C4-2B (cell line): ENCODE data around the gene TPK1.

ENCODE experiments used
- ZFX ChIP-seq: fragments of 450-650 bp; IDR thresholded peaks from 2 replicates; pipeline ENCODE4 v1.6.1; 2017
- TF ChIP-seq, protein P1 (sequence below): fragments of 450-650 bp; conservative IDR thresholded peaks from 2 replicates; pipeline ENCODE4 v1.5.1; 2017; ENCODE audit warnings: mild to moderate bottlenecking

DNA sequence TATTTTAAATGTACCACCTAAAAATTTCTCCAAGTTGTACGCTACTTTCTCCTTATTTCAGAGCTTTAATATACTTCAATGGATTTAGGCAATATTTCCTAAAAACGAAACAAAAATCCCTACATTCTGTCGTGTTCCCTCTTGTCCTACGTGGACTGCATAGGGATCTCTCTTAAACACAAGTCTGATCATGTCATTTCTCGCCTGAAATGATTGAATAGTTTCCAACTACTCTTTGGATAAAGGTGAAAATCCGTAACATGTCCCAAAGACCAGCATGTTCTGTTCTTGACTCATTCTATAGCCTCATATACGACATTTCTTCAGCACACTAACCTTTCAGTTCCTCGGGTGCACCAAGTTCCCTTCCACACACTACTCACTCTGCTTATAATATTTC lies 17.7 kb upstream of the TPK1 start:
- TF ChIP-seq, protein P1, sequence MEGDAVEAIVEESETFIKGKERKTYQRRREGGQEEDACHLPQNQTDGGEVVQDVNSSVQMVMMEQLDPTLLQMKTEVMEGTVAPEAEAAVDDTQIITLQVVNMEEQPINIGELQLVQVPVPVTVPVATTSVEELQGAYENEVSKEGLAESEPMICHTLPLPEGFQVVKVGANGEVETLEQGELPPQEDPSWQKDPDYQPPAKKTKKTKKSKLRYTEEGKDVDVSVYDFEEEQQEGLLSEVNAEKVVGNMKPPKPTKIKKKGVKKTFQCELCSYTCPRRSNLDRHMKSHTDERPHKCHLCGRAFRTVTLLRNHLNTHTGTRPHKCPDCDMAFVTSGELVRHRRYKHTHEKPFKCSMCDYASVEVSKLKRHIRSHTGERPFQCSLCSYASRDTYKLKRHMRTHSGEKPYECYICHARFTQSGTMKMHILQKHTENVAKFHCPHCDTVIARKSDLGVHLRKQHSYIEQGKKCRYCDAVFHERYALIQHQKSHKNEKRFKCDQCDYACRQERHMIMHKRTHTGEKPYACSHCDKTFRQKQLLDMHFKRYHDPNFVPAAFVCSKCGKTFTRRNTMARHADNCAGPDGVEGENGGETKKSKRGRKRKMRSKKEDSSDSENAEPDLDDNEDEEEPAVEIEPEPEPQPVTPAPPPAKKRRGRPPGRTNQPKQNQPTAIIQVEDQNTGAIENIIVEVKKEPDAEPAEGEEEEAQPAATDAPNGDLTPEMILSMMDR: no peak
- no peak for TF ChIP-seq ZFX
